HG03378 (cell line): ENCODE data around the gene TPP1.

Source experiments
- ATAC-seq: cut with Tn5 transposase; IDR thresholded peaks from one replicate; pipeline ENCODE4 v1.9.1; 2021; ENCODE audit warnings: mild to moderate bottlenecking, moderate library complexity; ENCODE audit not compliant: unreplicated experiment

The TPP1 gene

DNA sequence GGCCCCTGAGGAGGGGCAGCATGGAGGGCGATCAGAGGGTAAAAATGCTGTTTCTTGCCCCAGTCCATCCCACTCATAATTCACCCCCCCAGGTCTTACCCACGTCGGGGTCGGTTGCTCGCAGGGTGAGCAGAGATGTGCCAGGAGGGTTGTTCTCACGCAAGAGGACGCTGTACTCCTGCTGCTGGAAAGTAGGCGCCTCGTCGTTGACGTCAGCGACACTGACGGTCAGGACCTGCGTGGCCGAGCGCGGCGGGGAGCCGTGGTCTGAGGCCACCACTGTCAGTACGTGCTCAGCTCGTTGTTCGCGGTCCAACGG is 10.3 kb upstream of the TPP1 start:
- no peak for ATAC-seq

DNA sequence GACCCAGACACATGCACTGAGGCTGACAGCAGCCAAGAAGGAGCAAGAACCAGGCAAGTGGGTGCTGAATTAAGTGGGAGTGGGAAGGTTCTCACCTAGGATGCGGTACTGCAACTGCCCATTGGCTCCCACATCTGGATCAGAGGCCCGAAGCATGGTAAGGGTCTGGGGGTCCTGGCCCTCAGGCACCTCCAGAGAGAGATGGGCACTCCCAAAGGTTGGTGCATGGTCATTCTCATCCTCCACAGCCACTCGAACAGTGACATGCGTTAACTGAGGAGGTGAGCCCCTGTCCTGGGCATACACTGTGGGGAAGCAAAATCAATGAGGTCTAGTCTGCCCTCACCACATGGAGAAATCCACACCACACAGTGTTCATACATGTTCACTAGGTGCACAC is 9.3 kb upstream of the TPP1 start:
- no peak for ATAC-seq

DNA sequence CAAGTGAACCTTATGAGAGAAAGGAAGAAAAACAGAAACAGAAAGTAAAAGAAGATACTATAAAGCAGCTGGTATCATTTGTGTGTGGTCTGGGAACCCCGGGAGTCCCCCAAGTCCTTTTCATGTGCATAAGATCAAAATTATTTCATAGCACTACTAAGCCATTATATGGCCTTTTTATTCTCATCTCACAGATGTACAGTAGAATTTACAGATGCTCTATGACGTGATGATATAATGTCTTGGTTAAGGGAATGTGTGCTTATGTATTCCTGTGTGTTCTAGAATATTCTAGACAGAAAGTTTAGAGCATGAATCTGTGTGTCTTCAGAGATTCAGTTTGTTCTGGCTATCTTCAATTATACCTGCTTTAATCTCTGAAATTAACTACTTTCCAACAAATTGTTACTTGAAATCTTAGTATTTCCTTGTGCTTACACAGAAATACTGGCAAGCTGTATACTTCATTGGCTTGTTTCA is 8.6 kb upstream of the TPP1 start:
- peak; percentile 77 for ATAC-seq

DNA sequence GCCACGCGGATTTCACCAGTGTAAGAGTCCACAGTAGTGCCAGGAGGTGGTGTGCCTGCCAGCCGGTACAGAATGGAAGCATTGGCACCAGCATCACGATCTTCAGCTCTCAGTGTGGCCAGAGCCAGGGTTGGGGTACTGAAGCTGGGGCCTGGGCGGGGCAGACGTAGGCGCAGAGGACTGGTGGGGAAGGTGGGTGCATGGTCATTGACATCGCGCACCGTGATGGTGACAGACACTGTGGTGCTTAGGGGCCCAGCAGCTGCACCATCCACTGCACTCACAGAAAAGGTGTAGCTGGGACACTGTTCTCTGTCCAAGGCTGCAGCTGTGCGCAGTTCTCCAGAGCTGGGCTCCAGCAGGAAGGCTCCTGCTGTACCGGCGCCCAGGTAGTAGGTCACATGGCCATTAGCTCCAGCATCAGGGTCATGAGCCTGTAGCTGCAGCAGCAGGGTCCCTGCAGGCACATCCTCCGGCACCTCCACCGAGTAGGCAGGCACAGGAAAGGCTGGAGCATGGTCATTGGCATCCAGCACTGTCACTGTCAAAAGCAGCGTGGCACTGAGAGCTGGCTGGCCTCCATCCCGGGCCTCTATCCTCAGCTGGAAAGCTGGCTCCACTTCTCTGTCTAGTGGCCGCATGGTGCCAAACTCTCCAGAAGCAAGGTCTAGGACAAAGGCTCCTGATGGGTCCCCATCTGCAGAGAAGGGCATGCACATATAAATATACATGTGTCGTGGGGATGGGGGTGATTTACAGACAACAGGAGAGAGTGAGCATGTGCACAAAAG is 7.9 kb upstream of the TPP1 start:
- no peak for ATAC-seq

DNA sequence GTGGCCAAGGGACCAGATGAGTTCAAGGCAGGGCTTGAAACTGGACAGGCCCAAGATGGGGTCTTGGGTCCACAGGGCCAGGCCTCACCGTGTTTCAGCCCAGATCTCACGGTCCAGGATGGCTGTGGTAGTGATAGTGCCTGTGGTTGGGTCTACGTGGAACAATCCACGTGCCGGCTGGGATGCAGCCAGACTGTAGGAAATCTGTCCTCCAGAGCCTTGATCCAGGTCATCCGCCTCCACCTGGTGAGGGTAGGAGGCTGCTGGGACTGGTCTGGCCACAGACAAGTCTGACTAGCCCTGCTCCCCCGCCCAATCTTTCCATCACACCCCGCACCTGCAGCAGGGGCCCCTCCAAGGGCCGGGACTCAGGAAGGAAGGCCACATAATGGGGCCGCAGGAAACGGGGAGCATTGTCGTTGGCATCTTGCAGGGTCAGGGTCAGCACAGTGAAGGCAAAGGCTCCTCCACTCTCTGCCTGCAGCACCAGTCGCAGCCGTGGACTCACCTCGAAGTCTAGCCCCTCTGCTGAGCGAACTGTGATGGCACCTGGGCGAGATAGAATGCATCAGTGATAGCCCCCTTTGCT is 6.7 kb upstream of the TPP1 start:
- no peak for ATAC-seq

DNA sequence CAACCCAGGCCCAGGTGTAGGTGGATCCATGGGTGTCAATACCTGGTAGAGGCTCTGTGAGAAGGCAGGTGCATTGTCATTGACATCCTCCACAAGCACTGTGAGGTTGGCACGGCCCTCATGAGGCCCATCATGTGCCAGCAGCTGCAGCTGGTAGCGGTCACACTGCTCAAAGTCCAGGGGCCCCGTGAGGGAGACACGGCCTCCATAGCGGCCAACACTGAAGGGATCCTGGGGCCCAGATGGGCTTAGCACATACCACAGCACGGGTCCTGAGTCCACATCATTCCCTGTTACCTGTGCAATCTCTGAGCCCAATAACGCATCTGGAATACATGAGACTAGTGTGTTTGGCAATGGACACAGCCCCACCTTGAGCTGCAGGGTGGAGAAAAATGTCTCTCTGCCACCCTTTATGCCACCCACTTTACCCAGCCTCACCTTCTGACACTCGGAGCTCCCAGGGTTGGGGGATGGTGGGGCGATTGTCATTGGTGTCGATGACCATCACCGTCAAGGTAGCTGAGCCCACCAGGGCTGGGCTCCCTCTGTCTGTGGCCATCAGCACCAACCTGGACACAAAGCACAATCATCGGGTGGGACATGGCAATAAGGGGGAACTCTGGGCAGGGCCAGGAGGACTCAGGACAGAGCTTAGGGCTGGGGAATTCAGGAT is 6.1 kb upstream of the TPP1 start:
- ATAC-seq: no peak

DNA sequence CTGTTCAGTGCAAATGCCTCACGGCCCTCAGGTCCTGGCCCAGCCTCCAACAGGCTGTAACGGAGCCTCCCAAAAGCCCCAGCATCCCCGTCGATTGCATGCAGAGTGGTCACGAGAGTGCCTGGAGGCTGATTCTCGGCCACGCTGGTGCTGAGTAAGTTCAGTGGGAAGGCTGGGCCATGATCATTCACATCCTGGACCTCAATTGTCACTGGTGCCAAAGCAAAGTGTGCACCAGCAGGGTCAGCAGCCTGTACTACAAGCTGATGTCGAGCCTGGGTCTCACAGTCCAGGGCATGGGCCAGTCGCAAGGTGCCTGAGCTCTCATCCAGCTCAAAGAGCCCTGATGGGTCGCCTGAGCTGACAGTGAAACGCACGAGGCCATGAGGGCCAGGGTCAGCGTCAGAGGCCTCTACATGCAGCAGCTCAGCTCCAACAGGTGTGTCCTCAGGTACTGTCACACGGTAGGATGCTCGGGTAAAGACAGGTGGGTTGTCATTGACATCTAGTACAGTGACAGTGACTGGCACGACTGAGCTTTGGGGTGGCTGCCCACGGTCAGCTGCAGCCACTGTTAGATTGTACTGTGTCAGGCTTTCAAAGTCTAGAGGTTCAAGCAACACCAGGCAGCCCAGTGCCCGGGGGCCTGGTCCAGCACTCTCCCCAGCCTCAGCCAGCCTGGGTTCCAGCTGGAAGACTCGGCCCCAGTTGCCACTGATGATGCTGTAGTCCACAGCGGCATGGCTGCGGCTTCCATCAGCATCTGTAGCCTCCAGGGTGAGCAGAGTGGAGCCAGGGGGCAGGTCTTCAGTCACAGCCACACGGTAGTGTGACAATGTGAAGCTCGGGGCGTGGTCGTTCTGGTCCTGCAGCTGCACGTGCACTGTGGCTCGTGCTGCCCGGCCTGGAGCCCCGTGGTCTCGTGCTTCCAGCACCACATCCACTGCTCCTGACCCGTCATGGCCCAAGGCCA is 4.5 kb upstream of the TPP1 start:
- ATAC-seq: no peak

DNA sequence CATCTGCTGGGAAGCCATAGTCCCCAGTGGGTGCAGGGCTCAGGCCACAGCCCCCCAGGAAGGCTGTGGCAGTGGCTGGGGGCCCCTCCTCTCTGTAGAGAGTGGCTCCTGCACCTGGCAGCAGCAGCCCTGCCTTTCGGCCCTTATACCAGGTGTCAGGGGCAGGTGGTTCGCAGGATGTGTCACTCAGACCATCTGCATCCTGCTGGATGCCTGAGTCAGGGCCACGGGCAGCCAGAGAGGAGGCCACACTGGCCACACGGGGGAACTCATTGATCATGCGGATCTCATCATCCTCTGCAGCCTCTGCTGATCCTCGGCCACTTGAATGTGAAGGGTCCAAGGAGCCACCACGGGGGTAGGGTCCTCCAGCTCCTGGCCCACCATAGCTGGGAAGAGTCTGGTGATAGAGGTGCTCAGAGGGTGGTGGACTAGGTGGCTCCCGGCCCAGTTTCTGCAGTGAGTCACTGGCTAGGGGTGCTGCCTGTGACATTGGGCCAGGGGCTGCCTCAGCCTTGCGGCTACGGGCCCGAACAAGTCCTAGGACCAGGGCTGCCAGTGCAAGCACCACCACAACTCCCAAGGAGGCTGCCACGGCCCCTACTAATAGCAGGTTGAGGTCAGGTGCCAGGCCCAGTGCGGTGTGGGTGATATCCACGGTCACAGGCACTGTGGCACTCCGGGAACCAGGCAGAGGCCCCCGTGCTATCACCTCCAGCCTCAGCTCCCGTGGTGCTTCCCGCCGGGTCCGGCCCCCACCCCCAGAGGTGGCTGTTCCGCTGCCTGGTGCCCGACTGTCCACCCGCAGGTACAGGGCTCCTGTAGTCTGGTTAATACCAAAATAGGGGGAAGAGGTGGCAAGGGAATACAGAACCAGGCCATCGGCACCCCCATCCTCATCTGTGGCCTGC is 3.3 kb upstream of the TPP1 start:
- ATAC-seq: no peak

DNA sequence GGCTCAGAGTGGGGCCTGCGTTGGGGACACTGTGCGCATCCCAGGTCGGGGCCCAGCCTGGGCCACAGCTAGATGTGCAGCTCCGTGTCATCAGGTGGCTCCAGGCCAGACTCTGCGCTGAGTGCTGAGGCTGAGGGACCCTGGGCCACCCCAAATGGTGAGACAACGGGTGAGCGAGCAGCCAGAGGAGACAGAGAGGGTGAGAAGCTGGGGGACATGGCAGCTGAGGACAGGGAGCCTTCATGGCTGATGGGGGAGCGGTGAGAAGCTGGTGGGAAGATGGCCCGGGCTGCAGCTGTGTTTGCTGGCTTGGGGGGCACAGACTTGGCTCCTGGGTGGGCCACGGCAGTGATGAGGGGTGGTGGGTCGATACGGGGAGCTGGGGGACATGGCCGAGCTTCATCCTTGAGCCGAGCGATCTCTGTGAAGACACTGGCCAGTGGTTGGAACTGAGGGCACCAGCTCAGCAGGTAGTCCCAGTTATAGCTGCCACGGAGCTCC is 2.5 kb upstream of the TPP1 start:
- ATAC-seq: no peak

DNA sequence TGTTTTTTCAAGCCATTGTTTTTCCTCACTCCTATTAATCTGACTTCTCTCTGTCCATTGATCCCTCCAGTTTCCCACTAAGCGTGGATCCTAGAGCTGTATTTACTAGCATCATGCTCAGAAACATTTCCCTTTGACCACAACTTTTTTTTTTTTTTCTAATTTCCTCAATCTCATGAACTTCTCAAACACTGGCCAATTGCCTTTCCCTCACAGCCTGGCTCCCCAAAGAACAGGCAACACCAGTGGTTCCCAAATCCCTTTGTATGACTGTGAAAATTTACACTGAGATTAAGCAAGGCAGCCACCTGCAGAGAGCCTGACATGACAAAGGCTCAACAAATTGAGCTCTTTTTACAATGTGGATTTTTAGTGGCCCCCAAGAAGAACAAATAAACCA is 1.4 kb upstream of the TPP1 start:
- ATAC-seq: no peak

DNA sequence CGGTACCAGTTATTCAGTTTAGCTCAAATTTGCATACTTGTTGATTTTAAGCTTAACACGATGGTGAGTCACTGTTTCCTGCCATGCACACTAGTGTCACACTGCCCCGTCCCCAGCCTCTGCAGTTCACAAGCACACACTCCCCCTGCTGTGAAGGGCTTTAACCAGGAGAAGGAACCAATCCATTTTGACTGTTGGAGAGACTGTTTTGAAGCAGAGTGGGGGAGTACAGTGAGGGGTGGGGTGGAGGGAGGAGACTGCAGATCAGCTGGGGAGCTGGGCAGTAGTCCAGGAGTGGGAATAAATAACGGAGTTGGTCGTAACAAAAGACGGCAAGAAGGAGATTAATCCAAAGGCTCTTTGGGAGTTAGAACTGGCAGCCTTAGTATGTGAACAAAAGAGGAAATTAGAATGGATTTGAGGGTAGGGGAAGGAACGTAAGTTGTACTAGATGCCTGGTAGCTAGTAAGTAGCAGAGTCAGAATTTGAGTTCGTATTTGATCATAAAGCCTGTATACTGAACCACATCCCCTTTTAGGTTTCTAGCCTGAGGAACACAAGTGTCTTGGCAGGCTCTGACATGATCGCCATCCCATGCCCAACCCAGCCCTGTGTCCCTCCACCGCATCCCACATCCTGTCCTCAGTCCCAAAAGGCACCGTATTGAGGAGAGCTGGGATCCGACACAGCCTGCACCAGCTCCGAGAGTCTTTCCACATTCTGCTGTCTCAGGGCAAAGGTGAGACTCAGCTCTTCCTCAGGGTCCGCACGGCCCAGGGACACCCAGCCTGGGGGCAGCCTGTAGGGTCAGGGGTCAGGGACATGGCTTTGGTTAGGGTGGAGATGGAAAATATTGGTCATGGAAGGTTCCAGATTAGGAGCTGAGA is 862 bp downstream of the TPP1 start:
- ATAC-seq: no peak

DNA sequence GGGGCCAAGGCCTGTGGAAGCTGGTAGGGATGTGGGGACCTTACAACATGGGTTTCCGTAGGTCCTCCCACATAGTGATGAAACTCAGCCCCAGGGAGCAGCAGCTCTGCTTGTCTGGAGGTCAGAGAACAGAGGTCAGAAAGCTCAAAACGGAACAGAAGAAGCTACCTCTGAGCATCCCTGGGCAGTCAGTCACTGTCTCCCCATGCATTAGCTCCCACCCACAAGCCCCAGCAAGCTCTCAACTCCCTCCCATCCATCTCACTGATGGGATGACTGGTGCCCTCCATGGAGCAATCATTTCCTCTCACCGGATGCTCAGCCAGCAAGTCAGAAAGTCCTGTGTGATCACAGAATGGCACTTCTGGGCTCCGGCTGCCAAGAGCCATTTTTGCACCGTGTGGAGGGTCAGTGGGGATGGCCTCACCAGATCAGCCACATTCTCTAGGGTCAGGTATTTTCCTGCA is 1.9 kb downstream of the TPP1 start:
- ATAC-seq: no peak

DNA sequence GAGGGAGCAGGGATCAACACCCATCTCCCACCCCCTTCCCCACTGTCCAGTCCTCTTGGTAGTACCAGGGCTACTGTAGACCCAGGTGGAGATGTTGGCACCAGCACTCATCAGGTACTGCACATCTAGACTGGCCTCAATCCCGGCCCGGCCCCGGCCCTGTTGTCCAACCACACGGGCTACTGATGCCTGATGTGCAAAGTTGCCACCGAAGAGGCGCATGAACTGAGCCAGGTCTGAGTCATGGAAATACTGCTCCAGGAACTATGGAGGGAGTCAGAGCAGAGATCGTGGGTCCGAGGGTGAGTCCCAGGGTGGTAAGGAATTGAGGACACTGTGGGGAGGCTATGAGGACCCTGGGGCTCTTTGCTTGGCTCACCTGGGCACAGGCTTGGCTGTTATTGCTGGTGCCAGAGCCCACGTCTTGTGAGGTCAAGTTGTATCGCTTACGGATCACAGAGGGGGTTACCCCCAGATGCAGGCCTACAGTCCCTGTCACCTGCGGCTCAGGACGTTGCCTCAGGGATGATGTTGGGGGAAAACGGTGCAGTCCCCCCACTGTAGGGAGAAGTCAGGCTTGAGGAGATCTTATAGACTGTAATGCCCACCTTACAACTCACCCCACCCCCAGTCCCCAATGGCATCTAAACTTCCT is 2.5 kb downstream of the TPP1 start:
- no peak for ATAC-seq

DNA sequence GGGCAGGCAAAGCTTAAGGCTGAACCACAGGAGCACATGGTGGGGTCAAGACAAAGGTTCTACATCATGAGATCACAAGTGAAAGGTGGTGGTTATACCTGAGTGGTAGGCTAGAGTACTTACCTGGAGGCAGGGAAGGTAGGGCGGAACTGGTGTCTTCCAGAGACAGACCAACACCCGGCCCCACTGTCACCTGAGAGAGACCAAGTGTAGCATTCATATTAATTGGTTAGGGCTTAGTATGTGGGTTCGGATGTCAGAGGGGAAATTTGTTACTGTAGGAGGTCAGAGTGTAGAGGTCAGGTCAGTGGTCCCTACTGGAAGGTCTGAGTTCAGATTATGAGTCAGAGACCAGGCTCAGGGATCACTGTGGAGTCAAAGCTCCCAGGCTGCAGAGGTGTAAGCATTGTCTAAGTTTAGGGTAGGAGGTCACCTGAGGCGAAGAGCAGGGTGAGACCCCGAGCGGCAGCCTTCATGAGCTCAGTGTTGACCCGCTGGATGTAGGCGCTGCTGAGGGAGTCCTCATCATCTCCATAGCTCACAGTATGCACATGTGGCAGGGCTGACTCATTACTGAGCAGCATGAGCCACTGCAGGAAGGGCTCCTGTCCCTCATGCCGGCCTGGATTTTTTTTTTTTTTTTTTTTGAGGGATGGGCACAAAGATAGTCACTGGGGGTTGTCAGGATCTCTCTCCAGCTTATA is 3.2 kb downstream of the TPP1 start:
- ATAC-seq: no peak

DNA sequence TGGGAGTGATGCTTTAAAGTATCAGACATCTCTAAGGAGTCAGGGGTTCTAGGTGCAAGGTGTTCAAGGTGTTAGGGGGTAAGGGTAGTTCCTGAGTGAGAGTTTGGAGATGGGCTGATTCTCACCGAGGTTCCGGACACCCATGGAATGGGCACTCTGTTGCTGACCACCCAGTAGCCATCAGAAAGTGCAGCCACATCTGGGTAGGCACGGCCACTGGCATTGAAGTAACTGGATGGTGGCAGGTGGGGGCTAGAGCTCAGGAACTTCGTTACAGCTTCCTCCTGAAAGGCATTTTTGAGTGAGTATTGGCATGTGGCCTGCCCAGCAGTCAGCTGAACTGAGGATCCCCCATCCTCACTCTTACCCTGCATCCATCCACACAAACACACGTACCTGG is 4.2 kb downstream of the TPP1 start:
- no peak for ATAC-seq

DNA sequence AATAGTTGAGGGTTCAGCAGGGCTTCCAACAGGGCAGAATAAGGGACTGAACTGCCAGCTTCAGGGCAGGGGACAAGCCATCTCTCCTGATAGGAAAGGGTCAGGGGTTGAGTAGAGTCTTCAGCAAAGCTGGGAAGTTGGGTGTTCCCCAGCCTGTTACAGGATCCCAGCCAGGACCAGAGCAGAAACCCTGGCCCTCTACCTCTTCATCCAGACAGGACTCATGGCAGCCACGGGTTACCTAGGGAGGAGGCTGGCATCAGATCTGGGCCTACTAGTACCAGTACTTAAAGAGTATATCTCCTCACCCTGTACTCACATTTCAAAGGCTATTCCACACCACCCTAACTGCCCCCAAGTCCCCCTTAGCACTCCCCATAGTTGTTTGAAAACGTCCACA is 4.8 kb downstream of the TPP1 start:
- ATAC-seq: no peak

DNA sequence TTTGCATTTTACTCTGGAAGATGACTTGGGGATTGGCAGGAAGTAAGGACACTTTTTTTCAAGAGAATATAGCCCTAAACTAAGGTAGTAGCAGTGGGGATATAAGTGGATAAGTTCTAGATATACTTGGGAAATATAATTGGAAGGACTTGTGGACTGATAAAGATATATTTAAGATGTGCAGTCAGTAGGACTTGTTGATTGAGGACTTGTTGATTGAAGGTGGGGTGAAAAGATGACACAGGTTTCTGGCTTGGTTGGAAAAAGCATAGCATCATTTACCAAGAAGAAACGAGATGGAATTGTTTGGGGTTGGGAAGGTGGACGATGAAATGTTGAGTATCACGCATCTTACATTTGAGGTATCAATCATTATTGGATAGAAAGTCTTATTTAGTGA is 5.7 kb downstream of the TPP1 start:
- ATAC-seq: no peak
